GM13977 (cell line): Measurements from ENCODE around the gene LHFPL2.
A peak's percentile ranks its signal among the peaks of the same experiment; 100 is the strongest.
"Not testable (repeated sequence)": the region's sequence is repeated elsewhere in the genome, so short reads cannot be mapped to it uniquely, and the experiment has no call there.

ENCODE experiments used
- DNase-seq: peaks from one replicate; pipeline ENCODE4 v3.0.0; 2012; ENCODE audit warnings: low spot score
- in situ Hi-C: fragments of 300-500 bp; cut with MboI; formaldehyde crosslinking; loops from one replicate; pipeline ENCODE4 v1.12.0; 2022; ENCODE audit warnings: low sequenced_read_pairs, low pct_unique_long_range_greater_than_20kb, mixed read lengths, inconsistent platforms; ENCODE audit not compliant: unreplicated experiment
- TF ChIP-seq, protein P1 (sequence below): IDR thresholded peaks from 2 replicates; pipeline ENCODE4 v1.5.1; 2012; ENCODE audit warnings: mild to moderate bottlenecking, control low read depth; ENCODE audit not compliant: insufficient read depth; ENCODE audit errors: extremely low read depth, missing control alignments

LHFPL2 gene

DNA sequence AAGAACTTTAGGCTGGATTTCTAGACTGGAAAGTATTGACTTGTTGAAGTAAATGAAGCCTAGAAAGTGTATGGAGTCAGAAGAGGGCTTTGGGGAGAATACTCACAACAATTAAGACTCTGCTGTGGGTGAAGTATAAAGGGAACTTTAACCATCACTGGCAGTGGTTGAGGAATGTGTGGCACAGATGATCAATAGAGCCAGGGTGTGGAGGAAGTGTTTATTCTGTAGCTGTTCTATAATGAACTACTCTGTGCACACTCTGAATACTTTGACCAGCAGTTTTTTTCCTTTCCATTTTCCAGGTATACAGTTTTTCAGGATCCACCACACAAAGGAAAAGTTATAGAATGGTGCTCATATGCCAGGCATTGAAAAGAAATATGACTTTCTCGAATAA, 181.4 kb downstream of the LHFPL2 start:
- no peak for DNase-seq
- in situ Hi-C loops, result no loop called here
- TF ChIP-seq, protein P1, sequence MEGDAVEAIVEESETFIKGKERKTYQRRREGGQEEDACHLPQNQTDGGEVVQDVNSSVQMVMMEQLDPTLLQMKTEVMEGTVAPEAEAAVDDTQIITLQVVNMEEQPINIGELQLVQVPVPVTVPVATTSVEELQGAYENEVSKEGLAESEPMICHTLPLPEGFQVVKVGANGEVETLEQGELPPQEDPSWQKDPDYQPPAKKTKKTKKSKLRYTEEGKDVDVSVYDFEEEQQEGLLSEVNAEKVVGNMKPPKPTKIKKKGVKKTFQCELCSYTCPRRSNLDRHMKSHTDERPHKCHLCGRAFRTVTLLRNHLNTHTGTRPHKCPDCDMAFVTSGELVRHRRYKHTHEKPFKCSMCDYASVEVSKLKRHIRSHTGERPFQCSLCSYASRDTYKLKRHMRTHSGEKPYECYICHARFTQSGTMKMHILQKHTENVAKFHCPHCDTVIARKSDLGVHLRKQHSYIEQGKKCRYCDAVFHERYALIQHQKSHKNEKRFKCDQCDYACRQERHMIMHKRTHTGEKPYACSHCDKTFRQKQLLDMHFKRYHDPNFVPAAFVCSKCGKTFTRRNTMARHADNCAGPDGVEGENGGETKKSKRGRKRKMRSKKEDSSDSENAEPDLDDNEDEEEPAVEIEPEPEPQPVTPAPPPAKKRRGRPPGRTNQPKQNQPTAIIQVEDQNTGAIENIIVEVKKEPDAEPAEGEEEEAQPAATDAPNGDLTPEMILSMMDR, result no peak

DNA sequence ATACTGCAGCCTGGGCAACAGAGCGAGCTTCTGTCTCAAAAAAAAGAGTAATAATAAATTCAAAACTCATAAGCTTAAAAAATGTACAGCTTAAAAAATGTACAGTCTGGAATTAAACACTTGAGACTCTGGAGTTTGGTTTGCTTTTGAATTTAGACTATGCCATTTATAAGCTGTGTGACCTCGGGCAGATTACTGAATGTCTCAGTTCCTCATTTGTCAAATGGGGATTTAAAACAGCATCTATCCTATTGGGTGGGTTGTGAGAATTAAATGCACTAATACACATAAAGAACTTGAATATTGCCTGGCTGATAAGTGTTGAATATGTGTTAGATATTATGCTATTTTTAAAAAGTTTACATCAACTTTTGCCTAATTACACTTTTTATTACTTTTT, 189.7 kb downstream of the LHFPL2 start:
- in situ Hi-C loops, result no loop called here
- TF ChIP-seq, protein P1, result no peak
- peak; percentile 11 for DNase-seq

DNA sequence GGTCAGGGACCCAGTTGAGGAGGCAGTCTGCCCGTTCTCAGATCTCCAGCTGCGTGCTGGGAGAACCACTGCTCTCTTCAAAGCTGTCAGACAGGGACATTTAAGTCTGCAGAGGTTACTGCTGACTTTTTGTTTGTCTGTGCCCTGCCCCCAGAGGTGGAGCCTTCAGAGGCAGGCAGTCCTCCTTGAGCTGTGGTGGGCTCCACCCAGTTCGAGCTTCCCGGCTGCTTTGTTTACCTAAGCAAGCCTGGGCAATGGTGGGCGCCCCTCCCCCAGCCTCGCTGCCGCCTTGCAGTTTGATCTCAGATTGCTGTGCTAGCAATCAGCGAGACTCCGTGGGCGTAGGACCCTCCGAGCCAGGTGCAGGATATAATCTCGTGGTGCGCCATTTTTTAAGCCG, 191.1 kb downstream of the LHFPL2 start:
- DNase-seq, in situ Hi-C loops: not testable (repeated sequence)

DNA sequence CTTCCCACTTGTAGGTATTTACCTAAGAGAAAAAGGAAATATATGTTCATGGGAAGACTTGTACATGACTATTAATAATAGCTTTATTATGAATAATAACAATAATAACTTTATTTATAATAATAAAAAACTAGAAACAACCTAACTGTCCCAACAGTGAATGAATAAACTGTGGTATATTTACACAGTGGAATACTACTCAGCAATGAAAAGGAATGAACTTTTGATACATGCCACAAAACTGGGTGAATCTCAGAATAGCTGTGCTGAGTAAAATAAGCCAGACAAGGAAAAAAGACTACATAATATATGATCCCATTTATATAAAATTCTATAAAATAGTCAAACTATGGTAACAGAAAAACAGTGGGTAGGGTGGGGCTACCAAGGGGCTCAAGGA, 199.5 kb downstream of the LHFPL2 start:
- TF ChIP-seq, protein P1, result no peak
- DNase-seq, result no peak
- in situ Hi-C loops, result no loop called here

DNA sequence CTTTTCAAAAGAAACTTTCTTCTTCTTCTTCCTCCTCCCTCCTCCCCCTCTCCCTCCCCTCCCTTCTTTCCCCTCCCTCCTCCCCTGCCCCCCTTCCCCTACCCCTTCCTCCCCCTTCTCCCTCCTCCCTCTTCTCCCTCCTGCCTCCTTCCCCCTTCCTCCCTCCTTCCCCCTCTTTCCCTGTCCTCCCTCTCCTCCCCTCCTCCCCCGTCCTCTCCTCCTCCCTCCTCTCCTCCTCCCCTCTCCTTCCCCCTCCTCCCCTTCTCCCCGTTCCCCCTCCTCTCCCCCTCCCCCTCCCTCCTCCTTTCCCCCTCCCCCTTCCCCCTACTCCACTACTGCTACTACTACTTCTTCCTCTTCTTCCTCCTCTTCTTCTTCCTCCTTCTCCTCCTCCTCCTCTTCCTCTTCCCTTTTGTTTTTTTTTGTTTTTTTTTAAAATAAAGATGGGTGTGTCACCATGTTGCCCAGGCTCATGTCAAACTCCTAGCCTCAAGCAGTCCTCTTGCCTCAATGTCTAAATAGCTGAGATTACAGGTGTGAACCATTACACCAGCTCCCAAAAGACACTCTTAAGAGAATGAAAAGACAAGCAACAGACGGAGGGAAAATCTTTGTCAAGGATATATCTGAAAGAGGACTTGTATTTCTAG, 200.7 kb downstream of the LHFPL2 start:
- in situ Hi-C loops, result no loop called here
- TF ChIP-seq, protein P1, result no peak
- no peak for DNase-seq
